ENCODE data around the gene HOXA5. TPM values are rescaled to one million over a fixed set of nuclear protein-coding genes. Genes with fewer than 3 reads are reported as not detected.

Gene HOXA5
- total RNA-seq, 1 donor from 2014 or later: 18.8 TPM

DNA sequence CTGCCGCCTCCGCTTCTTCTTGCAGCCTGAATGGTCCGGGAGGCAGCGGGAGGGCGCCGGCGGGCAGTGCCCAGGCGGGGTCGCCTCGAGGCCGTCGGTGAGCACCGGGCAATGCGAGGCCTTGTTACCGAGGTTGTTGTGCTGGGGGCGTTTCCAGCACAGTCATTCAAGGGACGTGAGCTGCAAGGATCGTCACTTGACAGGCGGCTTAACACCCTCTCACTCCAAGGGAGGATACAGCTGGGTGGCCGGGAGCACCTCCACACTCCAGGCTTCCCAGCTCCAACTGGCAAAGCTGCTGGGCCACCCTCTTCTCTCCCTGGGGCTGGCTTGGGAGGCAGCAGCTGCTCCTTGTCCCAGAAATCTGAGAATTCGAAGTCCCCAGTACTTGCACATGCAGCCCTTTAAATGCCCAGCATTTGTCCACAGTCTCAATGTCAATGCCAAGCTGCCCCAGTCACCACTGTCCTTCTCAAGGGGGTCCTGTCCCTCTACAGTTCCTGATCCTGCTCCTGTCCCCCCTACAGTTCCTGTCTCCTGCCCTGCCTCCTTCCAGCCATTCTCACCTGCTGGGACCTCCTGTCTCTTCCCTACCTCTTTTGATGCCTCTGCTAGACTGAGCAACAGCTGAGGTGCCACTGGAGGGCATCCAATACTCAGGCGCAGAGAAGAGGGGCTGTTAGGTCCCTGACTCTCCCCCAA, 46.0 kb upstream of the HOXA5 start:
- TF ChIP-seq CTCF (IDR thresholded peaks at IDR 0.05; ENCODE audit: insufficient read depth, low read length, poor library complexity, severe bottlenecking): peak; percentile 3
- peaks cover 26% of the 10 kb centered on the region for H3K27me3 ChIP-seq (ENCODE audit: control insufficient read depth, insufficient read depth, low read length)
- no peak for DNase-seq (ENCODE audit: low read depth)
- H3K4me3 ChIP-seq (ENCODE audit: low read depth, low read length): peak overlapping the region; percentile 52
- no peaks in the 10 kb centered on the region for H3K36me3 ChIP-seq (ENCODE audit: control insufficient read depth, insufficient read depth, low read length)

- no peak for TF ChIP-seq CTCF (IDR thresholded peaks at IDR 0.05; ENCODE audit: insufficient read depth, low read length, poor library complexity, severe bottlenecking)
- Histone ChIP-seq H3K4me3 (ENCODE audit: low read depth, low read length) (peak overlapping the region; percentile 52), H3K36me3 (ENCODE audit: control insufficient read depth, insufficient read depth, low read length) (no peaks in the 10 kb centered on the region), H3K27me3 (ENCODE audit: control insufficient read depth, insufficient read depth, low read length) (peaks cover 22% of the 10 kb centered on the region)
- no peak for DNase-seq (ENCODE audit: low read depth)
Observed at GRCh38 chr7:27188386-27189294, 45.2 kb upstream of the HOXA5 start.

GRCh38 chr7:27187475-27188385, 44.2 kb upstream of the HOXA5 start:
- peaks cover 13% of the 10 kb centered on the region for H3K27me3 ChIP-seq (ENCODE audit: control insufficient read depth, insufficient read depth, low read length)
- DNase-seq (ENCODE audit: low read depth): no peak
- no peak for TF ChIP-seq CTCF (IDR thresholded peaks at IDR 0.05; ENCODE audit: insufficient read depth, low read length, poor library complexity, severe bottlenecking)
- no peaks in the 10 kb centered on the region for H3K36me3 ChIP-seq (ENCODE audit: control insufficient read depth, insufficient read depth, low read length)
- H3K4me3 ChIP-seq (ENCODE audit: low read depth, low read length): peak overlapping the region; percentile 52

DNA sequence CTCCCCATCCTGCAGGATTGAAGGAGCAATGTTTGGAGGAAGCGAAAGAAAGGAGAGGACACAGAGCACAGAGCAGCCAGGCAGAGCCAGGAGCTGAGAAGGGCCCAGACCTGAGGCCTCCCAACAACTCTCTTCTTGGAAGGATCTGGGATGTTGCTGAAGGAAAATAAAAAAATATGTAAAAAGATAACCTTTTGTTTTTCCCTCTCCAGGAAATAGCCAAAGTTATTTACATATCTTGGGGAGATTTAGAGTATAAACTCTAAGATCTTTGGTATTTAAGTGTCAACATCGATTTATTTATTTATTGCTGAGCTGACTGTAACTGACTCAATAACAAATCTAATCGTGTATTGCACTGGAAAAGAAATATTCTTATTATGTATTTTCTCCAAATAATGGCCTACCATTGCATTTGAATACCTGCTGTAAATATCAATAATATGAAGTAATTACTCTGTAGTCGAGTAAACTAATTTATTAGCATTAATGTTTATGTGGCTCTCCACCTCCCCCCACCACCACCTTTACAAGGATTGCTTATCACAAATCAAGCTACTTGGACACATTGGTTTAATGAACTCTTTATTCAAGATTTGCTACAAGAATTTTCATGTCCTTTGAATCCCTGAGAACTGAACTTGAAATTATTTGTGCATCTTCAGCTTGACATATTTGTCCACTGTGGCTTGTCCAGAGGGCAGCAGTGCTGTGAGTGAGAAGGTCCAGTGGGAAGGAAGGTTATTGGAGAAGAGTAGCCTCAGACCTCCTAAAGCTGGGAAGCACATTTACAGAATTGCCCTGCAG, 43.4 kb upstream of the HOXA5 start:
- Histone ChIP-seq H3K4me3 (ENCODE audit: low read depth, low read length) (peak overlapping the region; percentile 78), H3K27me3 (ENCODE audit: control insufficient read depth, insufficient read depth, low read length) (peaks cover 5% of the 10 kb centered on the region), H3K36me3 (ENCODE audit: control insufficient read depth, insufficient read depth, low read length) (no peaks in the 10 kb centered on the region)
- DNase-seq (ENCODE audit: low read depth): no peak
- TF ChIP-seq CTCF (IDR thresholded peaks at IDR 0.05; ENCODE audit: insufficient read depth, low read length, poor library complexity, severe bottlenecking): no peak
